Stimulated activated CD8-positive, alpha-beta memory T cell treated with anti-CD3 and anti-CD28 coated beads, Interleukin-7, amount 100 ng/mL, for 24 hours (primary cell): ENCODE measurements around the gene GNAT2.

Experiments used
- DNase-seq: peaks from one replicate; pipeline ENCODE4 v3.0.0-alpha.2; 2020; ENCODE audit warnings: low read depth

The GNAT2 gene

DNA sequence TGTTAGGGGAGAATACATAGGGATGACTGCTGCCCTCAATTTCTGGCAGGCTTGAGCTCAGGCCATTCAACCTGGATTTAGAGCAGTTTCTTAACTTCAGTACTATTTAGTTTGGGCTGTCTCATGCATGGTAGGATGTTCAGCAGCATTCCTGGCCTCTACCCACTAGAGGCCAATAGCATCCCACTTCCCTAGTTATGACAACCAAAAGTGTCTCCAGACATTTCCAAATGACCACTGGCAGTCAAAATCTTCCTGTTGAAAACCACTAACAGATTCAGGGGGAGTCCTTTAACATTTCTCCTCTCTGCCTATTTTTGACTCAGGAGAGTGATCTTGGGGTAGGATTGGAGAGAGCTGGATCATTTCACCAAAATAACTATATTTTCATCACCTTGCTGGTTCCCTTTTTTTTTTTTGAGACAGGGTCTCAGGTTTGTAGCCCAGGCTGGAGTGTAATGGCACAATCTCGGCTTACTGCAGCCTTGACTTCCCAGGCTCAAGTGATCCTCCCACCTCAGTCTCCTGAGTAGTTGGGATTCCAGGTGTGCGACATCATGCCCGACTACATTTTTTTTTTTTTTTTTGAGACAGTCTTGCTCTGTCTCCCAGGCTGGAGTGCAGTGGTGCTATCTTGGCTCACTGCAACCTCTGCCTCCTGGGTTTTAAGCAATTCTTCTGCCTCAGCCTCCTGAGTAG is 8.7 kb downstream of the GNAT2 start:
- DNase-seq = no peak

DNA sequence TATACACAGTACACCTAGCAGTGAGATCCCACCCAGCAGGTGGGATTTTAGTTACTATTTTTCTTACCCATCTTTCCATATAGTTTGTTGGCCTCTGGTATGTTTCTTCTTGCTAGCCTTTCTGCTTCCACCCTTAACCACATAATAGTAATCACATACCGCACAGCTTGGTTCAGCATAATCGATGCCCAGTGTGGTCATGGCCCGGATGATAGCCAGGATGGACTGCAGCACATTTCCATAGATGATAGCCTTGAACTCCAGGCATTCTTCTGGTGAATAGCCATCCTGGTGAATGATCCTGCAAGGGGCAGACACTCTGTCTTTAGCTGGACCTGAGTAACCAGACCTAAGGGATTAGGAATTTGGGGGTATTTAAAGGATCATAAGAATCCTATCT is 9.5 kb downstream of the GNAT2 start:
- no peak for DNase-seq

DNA sequence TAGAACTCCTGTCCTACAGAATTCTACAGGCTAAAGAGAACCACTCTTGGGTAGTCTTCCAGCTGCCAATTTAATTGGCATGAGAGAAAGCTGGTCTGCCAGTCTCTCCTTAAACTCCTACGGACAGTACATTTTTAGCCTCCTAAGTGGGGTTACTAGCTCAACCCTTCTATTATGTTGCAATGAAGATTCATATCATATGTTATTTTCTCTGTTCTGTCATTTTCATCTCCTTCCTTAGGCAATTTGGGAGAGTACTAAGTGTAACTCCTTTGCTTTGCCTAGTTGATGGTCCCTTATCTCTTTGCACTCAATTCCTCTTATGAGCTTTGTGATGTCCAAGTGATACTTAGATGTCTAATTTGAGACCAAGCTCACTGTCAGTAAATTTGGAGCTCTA is 14.0 kb downstream of the GNAT2 start:
- DNase-seq = no peak

GRCh38 chr1:109603229-109603628 is 16.2 kb downstream of the GNAT2 start:
- no peak for DNase-seq

GRCh38 chr1:109598655-109599054 is 20.8 kb downstream of the GNAT2 start:
- DNase-seq = no peak

DNA sequence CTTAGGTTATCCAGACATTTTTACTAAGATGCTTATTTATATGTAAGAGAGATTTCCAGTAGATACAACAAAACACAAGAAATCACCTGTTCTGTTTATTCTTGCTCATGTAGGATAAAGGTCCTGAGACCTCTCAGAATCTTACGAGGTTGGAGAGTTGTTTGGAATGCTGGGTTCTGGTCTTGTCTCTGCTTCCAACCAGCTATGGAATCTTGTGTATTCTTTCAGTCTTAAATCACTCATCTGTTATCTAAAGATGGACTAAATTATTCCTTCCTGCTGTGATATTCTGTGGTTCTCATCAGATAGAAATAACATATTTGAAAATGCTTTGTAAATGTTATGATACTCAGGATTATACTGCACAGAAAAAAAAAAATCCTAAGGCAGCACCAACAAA is 21.3 kb downstream of the GNAT2 start:
- no peak for DNase-seq

GRCh38 chr1:109595531-109595930 is 23.9 kb downstream of the GNAT2 start:
- no peak for DNase-seq

GRCh38 chr1:109592916-109593315 is 26.5 kb downstream of the GNAT2 start:
- no peak for DNase-seq

DNA sequence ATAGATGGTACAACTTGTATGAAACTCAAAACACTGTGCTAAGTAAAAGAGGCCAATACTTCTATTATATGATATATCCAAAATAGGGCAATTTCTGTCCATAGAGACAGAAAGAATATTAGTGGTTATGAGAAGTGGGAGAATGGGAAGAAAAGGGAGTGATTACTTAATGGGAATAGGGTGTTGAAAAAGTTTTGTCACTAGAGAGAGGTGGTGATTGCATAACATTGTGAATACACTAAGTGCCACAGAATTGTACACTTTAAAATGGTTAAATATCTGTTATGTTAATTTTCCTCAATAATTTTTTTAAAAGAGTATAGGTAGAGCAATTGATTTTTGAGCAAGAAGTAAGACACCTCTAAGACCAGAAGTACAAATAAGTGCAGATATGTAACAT is 29.7 kb downstream of the GNAT2 start:
- DNase-seq = no peak

DNA sequence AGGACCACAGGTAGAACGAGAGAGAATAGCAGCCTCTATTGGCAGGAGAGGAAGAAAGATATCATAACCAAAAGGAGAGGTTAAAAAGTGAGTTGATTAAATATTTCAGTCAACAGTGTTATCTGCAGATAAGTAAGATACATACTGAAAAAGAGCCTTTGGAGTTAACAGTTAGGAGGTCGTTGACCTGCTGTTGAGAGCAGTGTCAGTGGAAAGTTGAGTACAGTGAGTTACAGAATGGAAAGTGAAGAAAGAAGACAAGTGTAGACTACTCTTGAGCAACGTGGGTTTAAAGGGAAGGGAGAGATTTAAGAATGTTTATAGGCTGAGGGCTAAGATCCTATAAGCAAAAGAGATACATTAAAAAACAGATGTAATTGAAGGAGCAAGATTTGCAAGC is 30.2 kb downstream of the GNAT2 start:
- DNase-seq = no peak

GRCh38 chr1:109586055-109586454 is 33.4 kb downstream of the GNAT2 start:
- DNase-seq = no peak

GRCh38 chr1:109584766-109585165 is 34.6 kb downstream of the GNAT2 start:
- DNase-seq = no peak

DNA sequence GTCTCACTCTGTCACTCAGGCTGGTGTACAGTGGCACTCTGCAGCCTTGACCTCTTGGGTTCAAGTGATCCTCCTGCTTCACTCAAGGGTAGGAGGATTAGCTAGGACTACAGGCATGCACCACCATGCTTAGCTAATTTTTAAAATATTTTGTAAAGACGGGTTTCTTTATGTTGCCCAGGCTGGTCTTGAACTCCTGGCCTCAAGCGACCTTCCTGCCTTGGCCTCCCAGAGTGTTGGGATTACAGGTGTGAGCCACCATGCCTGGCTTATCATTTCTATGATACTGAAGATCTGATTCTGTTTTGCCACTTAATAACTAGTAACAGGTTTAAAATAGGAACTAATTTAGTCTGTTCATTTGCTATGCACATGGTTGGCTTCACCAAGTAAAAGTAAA is 37.4 kb downstream of the GNAT2 start:
- DNase-seq = no peak

DNA sequence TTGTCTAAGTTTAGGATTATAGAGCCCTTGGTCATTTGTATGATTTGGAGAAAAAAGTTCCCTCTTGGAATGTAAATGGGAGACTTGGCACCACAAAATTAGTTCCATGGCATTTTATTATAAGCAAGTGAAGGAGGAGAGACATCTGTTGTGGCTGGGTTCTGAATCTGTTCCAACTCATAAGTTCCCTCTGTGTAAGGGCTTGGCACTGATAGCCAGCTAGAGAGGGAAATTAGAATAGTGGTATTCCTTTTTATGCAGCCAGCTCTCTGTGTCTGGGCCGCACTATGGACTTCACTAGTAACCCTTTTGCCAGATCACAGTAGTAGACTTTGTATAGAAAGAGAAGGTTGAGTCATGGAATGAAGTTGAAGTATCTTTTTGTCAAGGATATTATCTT is 39.9 kb downstream of the GNAT2 start:
- no peak for DNase-seq

DNA sequence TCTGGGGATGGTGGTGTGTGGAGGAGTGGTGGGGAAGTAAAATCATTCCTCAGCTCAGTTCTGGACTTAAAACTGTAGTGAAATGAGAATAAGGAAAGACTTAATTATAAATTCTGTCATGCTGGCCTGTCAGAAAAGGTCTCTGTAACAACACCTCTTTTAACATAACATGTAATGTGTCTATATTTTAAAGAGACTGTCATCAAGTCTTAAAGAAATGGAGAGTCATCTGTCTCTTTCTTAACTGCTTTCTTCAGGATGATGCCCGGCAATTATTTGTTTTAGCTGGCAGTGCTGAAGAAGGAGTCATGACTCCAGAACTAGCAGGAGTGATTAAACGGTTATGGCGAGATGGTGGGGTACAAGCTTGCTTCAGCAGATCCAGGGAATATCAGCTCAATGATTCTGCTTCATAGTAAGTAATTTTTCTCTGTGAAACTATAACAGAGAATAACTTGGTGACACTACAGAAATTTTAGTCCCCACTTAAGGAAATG is 40.4 kb downstream of the GNAT2 start:
- no peak for DNase-seq

- no peak for DNase-seq
These were observed 45.6 kb downstream of the GNAT2 start for GRCh38 chr1:109573785-109574184.

GRCh38 chr1:109570414-109570813 is 49.0 kb downstream of the GNAT2 start:
- DNase-seq = no peak

GRCh38 chr1:109569323-109569722 is 50.1 kb downstream of the GNAT2 start:
- DNase-seq = no peak

GRCh38 chr1:109567877-109568672 is 51.3 kb downstream of the GNAT2 start:
- no peak for DNase-seq

DNA sequence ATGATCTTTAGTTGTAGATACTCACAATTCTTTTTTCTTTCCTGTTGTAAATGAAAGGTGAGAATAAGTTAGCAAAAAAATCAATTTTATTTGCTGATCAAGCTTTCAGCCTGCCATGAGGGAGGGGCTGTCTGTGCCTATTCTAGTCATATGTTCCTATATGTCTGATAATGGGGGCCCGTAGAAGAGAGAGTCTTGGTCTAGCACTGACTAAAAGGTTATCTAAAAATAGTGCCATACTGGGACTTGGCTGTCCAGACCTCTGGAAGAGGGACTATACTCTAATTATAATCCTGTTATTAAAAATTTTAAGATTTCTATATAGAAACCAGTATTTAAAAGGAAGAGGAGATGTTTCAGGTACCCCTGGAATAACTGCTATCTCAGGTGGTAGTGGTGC is 52.4 kb downstream of the GNAT2 start:
- DNase-seq = no peak

- no peak for DNase-seq
These were observed 54.2 kb downstream of the GNAT2 start for GRCh38 chr1:109565241-109565640.

DNA sequence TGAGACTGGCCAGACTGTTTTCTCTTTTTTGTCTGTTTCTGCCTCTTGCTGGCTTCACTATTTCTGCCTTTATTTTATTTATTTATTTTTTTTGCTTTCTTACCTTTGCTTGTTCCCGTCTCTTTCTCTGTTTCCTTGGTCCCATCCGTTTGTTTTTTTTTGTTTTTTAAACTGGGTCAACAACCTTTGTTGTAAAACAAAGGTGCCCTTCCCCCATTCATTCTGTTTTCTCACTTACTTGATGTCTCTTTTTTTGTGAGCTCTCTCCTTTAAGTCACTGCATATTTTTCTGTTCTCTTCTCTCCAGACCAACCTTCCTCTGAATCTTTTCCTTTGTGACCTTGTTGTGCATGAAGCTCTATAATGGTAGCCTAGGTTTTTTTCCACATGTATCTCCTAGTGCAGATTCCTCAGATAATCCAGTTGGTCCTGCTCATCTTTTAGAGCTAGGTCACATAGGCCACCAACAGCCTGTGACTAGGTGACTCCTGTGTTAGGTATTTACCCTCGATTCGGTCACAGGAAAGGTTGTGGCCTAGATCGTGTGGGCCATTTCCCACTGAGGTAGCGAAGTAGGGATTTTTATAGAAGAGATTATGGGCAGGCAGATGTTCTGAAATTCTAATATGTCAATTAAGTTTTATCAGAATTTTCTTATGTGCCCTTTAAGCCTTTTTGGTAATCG is 55.1 kb downstream of the GNAT2 start:
- DNase-seq = no peak

DNA sequence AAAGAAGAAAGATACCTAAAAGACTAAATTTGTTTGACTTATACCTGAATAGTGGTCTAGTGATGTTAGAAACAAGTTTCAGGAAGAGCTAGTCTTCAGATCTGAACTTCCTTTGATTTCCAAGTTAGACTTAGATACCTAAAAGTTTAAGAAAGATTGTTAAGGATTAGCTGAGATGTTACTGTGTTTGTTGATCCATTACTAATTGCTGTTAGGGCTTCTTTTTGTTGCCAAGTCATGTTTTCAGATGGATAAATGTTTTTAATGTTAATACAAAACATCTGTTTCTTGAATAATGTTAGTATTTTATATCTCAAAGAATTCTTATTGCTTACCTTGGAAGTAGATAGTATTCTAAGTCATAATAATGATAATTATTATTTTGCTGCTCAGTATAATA is 59.4 kb downstream of the GNAT2 start:
- DNase-seq = no peak
